ENCODE data around the gene PIGR. TPM values are rescaled to one million over a fixed set of nuclear protein-coding genes. Genes with fewer than 3 reads are reported as not detected.

PIGR gene
- total and polyA plus RNA-seq, 2 of the 4 experiments (the other 2 are of a cell fraction): not detected

GRCh38 chr1:206909883-206910318, 36.4 kb downstream of the PIGR start:
- Histone ChIP-seq H2AK5ac (ENCODE audit: low read depth, low read length) (peak overlapping the region; percentile 81), H3K9ac (ENCODE audit: low read depth, low read length) (no peak overlapping the region), H3K9me1 (ENCODE audit: insufficient read depth, low read length) (peaks cover 11% of the 10 kb centered on the region), H2BK20ac (ENCODE audit: low read depth, low read length) (peak overlapping the region; percentile 39), H3K9me3 (ENCODE audit: control insufficient read depth, insufficient read depth, low read length) (no peaks in the 10 kb centered on the region), H4K8ac (ENCODE audit: low read depth in 2 of 2, low read length in 2 of 2) (peak overlapping the region in 1 of 2 experiments; percentile 76; a peak in 1 of 4 replicates), H2AK9ac (replicated peaks; ENCODE audit: low read depth, low read length, poor library complexity) (peak overlapping the region; percentile 86), H2BK5ac (ENCODE audit: low read depth, low read length, poor library complexity, severe bottlenecking) (no peak overlapping the region), H2AFZ (replicated peaks; ENCODE audit: low read length, poor library complexity) (peak overlapping the region; percentile 92), H4K5ac (ENCODE audit: low read depth, low read length) (peak overlapping the region; percentile 47), H3K56ac (ENCODE audit: extremely low read depth, insufficient read depth, low read length) (no peak overlapping the region), H3K18ac (ENCODE audit: low read depth, low read length) (peak overlapping the region; percentile 45; the same call in 1 of the 2 replicates), H3K23ac (ENCODE audit: low read depth, low read length) (peak overlapping the region; percentile 94; the same call in 1 of the 2 replicates), H3K36me3 (ENCODE audit: control insufficient read depth, insufficient read depth, low read length) (no peaks in the 10 kb centered on the region), H3K4me3 (ENCODE audit: insufficient read depth, low read depth, low read length) (peak overlapping the region; percentile 47), H2BK120ac (ENCODE audit: low read depth, low read length) (peak overlapping the region; percentile 88), H4K91ac (ENCODE audit: insufficient read depth, low read depth, low read length) (peak overlapping the region; percentile 42; the same call in 1 of the 2 replicates), H3K79me1 (ENCODE audit: low read depth in 1 of 2, low read length in 2 of 2) (peaks cover 0 to 5% of the 10 kb centered on the region in 2 experiments; a peak in 1 of 4 replicates), H3K27me3 (ENCODE audit: control insufficient read depth, insufficient read depth, low read length) (peaks cover 21% of the 10 kb centered on the region), H3K4ac (ENCODE audit: low read depth, low read length) (peak overlapping the region; percentile 76), H3K4me2 (ENCODE audit: low read depth, low read length) (peak overlapping the region; percentile 86), H4K20me1 (ENCODE audit: insufficient read depth, low read length) (no peaks in the 10 kb centered on the region), H2BK15ac (ENCODE audit: low read depth, low read length) (0 out of 3 replicates have a peak overlapping the region, but pooled peaks have one; percentile 1), H3K4me1 (ENCODE audit: control insufficient read depth, insufficient read depth, low read length) (peaks cover 5% of the 10 kb centered on the region), H3K14ac (replicated peaks; ENCODE audit: low read depth, low read length) (peak overlapping the region; percentile 84), H3K27ac (ENCODE audit: insufficient read depth, low read length) (no peak overlapping the region)
- BruUV-seq (replicated peaks): no TSS peak
- DNase-seq (no peak), ATAC-seq (ENCODE audit: low read depth) (no peak)
- intact Hi-C loops (cut with micrococcal nuclease): loop anchor here (5.0 to 10.0 kb wide), 3 partner anchors 165 to 495 kb away; no protein-coding TSS in a partner anchor
- dilution Hi-C loops (cut with HindIII; ENCODE audit: low sequenced_read_pairs, unreplicated experiment): no loop called here
- ChIA-PET CTCF (interaction anchor here (0.8 to 2.3 kb wide), 5 partner anchors 69 to 183 kb away, joined by 3 to 12 read pairs (median 3); no protein-coding TSS in a partner anchor), POLR2A (ENCODE audit: unreplicated experiment) (no interaction called here)
- no peak for TF ChIP-seq CTCF (conservative IDR thresholded peaks at IDR 0.05; ENCODE audit: low read depth, low read length)
- no peak for TF ChIP-seq MAZ (IDR thresholded peaks at IDR 0.05; ENCODE audit: borderline replicate concordance, low read depth, low read length)
- TF ChIP-seq, protein P1, sequence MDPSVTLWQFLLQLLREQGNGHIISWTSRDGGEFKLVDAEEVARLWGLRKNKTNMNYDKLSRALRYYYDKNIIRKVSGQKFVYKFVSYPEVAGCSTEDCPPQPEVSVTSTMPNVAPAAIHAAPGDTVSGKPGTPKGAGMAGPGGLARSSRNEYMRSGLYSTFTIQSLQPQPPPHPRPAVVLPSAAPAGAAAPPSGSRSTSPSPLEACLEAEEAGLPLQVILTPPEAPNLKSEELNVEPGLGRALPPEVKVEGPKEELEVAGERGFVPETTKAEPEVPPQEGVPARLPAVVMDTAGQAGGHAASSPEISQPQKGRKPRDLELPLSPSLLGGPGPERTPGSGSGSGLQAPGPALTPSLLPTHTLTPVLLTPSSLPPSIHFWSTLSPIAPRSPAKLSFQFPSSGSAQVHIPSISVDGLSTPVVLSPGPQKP (IDR thresholded peaks at IDR 0.05; ENCODE audit: borderline replicate concordance, low read depth, low read length): no peak
- TF ChIP-seq SMC3 (IDR thresholded peaks at IDR 0.05; ENCODE audit: low read depth, low read length): no peak
- no peak for TF ChIP-seq BHLHE40 (IDR thresholded peaks at IDR 0.05; ENCODE audit: low read depth, low read length)
- TF ChIP-seq, protein P2, sequence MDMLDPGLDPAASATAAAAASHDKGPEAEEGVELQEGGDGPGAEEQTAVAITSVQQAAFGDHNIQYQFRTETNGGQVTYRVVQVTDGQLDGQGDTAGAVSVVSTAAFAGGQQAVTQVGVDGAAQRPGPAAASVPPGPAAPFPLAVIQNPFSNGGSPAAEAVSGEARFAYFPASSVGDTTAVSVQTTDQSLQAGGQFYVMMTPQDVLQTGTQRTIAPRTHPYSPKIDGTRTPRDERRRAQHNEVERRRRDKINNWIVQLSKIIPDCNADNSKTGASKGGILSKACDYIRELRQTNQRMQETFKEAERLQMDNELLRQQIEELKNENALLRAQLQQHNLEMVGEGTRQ (IDR thresholded peaks at IDR 0.05; ENCODE audit: low read depth, low read length): no peak
- WGBS, 2 experiments (ENCODE audit: extremely low coverage in 2 of 2, insufficient read length in 1 of 2): 20% methylated on average over 1 of the region's 14 CpGs; no CpG with 5 or more reads in 1 of the 2 experiments
- in situ Hi-C loops (cut with MboI; ENCODE audit: low sequenced_read_pairs): loop anchor here (5.0 to 10.0 kb wide), 4 partner anchors 103 to 425 kb away; partner anchors contain the start of gene EIF2D

Measured in IMR-90 (cell line).